Keratinocyte (primary cell): Measurements from ENCODE around the gene POLR1C. TPM values are rescaled to one million over a fixed set of nuclear protein-coding genes. Genes with fewer than 3 reads are reported as not detected.

Source experiments
- DNase-seq: peaks from one replicate; pipeline ENCODE4 v3.0.0-alpha.2; 2011; ENCODE audit warnings: low read depth, missing footprints, low spot score
- FAIRE-seq: peaks from 2 replicates; lab custom pipeline; 2011; peaks lifted over from hg19 to GRCh38; lab: Jason Lieb, UNC
- H2AFZ ChIP-seq: 2 replicates; pipeline ENCODE4 v1.6.0; 2012; ENCODE audit warnings: low read length, control low read depth, inconsistent platforms; ENCODE audit not compliant: control insufficient read depth
- H3K27ac ChIP-seq: 2 replicates; pipeline ENCODE4 v1.5.1; 2011; ENCODE audit warnings: low read length; ENCODE audit not compliant: control insufficient read depth, insufficient read depth
- H3K27me3 ChIP-seq: 3 replicates; pipeline ENCODE4 v1.6.0; 2011; ENCODE audit warnings: low read length; ENCODE audit not compliant: control insufficient read depth, insufficient read depth; ENCODE audit errors: extremely low read depth
- H3K36me3 ChIP-seq, 2 experiments: 2 replicates in 1 of 2; 3 replicates in 1 of 2; pipeline ENCODE4 v1.5.1; 2011; ENCODE audit warnings: low read length in 2 of 2, mild to moderate bottlenecking in 1 of 2; ENCODE audit not compliant: control insufficient read depth in 2 of 2, insufficient read depth in 2 of 2; ENCODE audit errors: extremely low read depth in 1 of 2
- H3K4me1 ChIP-seq: 3 replicates; pipeline ENCODE4 v1.5.1; 2011; ENCODE audit warnings: low read length; ENCODE audit not compliant: control insufficient read depth, insufficient read depth; ENCODE audit errors: extremely low read depth
- H3K4me2 ChIP-seq: 3 replicates; pipeline ENCODE4 v1.6.0; 2011; ENCODE audit warnings: low read depth, low read length; ENCODE audit not compliant: control insufficient read depth, insufficient read depth; ENCODE audit errors: extremely low read depth
- H3K4me3 ChIP-seq, 3 experiments: fragments of 200-600 bp in 1 of 3; sonication (generic) in 1 of 3; 2 replicates in 2 of 3; 3 replicates in 1 of 3; pipeline ENCODE4 v1.5.1; 2011 to 2016; ENCODE audit warnings: low read length in 3 of 3, mild to moderate bottlenecking in 3 of 3, control low read depth in 2 of 3, inconsistent platforms in 1 of 3, low read depth in 1 of 3, mixed read lengths in 1 of 3, mixed run types in 1 of 3, moderate library complexity in 1 of 3; ENCODE audit not compliant: control insufficient read depth in 2 of 3, insufficient read depth in 2 of 3; ENCODE audit errors: extremely low read depth in 1 of 3
- H3K79me2 ChIP-seq: 2 replicates; pipeline ENCODE4 v1.6.0; 2012; ENCODE audit warnings: low read length; ENCODE audit not compliant: control insufficient read depth, insufficient read depth
- H3K9ac ChIP-seq: 3 replicates; pipeline ENCODE4 v1.6.0; 2011; ENCODE audit warnings: low read length; ENCODE audit not compliant: control insufficient read depth, insufficient read depth; ENCODE audit errors: extremely low read depth
- H3K9me1 ChIP-seq: 3 replicates; pipeline ENCODE4 v1.6.0; 2011; ENCODE audit warnings: low read length; ENCODE audit not compliant: control insufficient read depth, insufficient read depth; ENCODE audit errors: extremely low read depth
- H3K9me3 ChIP-seq: 2 replicates; pipeline ENCODE4 v1.5.1; 2012; ENCODE audit warnings: low read depth, low read length; ENCODE audit not compliant: control insufficient read depth
- H4K20me1 ChIP-seq: 3 replicates; pipeline ENCODE4 v1.6.0; 2011; ENCODE audit warnings: low read length; ENCODE audit not compliant: control insufficient read depth, insufficient read depth; ENCODE audit errors: extremely low read depth
- CTCF ChIP-seq, 3 experiments: IDR thresholded peaks in 1 of 3; conservative IDR thresholded peaks in 1 of 3; optimal IDR thresholded peaks in 1 of 3; 2 replicates in 2 of 3; 3 replicates in 1 of 3; pipeline versions ENCODE3 to v1.5.1; 2011; ENCODE audit warnings: low read length in 3 of 3, mild to moderate bottlenecking in 3 of 3, moderate library complexity in 2 of 3, control low read depth in 1 of 3, inconsistent platforms in 1 of 3; ENCODE audit not compliant: insufficient read depth in 2 of 3; ENCODE audit errors: extremely low read depth in 1 of 3
- EZH2 ChIP-seq: IDR thresholded peaks from one replicate; pipeline ENCODE4 v1.6.1; 2012; ENCODE audit warnings: inconsistent platforms, mild to moderate bottlenecking, low read length, moderate library complexity
- dilution Hi-C: fragments of 300-500 bp; cut with MboI; formaldehyde crosslinking; loops from one replicate; pipeline ENCODE4 v1.7.0; 2020; ENCODE audit warnings: low sequenced_read_pairs; ENCODE audit not compliant: extremely low pct_ligation_motif_present
- polyA plus RNA-seq, 5 experiments: library from polyadenylated mRNA; depleted of rRNA in 3 of 5; stranded (reverse) in 3 of 5; stranded (forward) in 1 of 5; unstranded in 1 of 5; fragments of >200 nt; gene quantifications; 1 replicate in 1 of 5; 2 replicates in 3 of 5; 3 replicates in 1 of 5; pipeline versions ENCODE4 v1.2.1 to v1.2.3, GENCODE V29; 2011 to 2012; ENCODE audit warnings: missing spikeins in 2 of 5, low read depth in 1 of 5, low replicate concordance in 1 of 5

POLR1C gene
- polyA plus RNA-seq, 1 donor (not counting 4 experiments of a cell fraction or from before 2014, with no cell fraction given) = 121 TPM

- peak overlapping the region; percentile 92 for H3K27ac ChIP-seq
- H3K4me3 ChIP-seq = peak overlapping the region; percentile 75 to 89 (median 86)
- H3K79me2 ChIP-seq = peaks cover 60% of the 10 kb centered on the region
- H3K9ac ChIP-seq = peak overlapping the region; percentile 97
- H3K4me2 ChIP-seq = peak overlapping the region; percentile 98
- peak overlapping the region; percentile 75 for H2AFZ ChIP-seq
- H3K4me1 ChIP-seq = peaks cover 28% of the 10 kb centered on the region
- no peaks in the 10 kb centered on the region for H3K27me3 ChIP-seq
- DNase-seq (no peak), FAIRE-seq (no peak)
- dilution Hi-C loops = no loop called here
- peaks cover 8% of the 10 kb centered on the region for H3K9me1 ChIP-seq
- TF ChIP-seq EZH2 = no peak
- no peak for TF ChIP-seq CTCF (optimal IDR thresholded peaks at IDR 0.05 in 1 of 3, IDR thresholded peaks at IDR 0.05 in 1 of 3, conservative IDR thresholded peaks at IDR 0.05 in 1 of 3; ENCODE audit: extremely low read depth in 1 of 3, insufficient read depth in 2 of 3, low read length in 3 of 3)
- peaks cover 36 to 58% of the 10 kb centered on the region in 2 experiments for H3K36me3 ChIP-seq
- peaks cover 8% of the 10 kb centered on the region for H4K20me1 ChIP-seq
- no peaks in the 10 kb centered on the region for H3K9me3 ChIP-seq
Measured at GRCh38 chr6:43516367-43516696, 557 bp upstream of the POLR1C start.

DNA sequence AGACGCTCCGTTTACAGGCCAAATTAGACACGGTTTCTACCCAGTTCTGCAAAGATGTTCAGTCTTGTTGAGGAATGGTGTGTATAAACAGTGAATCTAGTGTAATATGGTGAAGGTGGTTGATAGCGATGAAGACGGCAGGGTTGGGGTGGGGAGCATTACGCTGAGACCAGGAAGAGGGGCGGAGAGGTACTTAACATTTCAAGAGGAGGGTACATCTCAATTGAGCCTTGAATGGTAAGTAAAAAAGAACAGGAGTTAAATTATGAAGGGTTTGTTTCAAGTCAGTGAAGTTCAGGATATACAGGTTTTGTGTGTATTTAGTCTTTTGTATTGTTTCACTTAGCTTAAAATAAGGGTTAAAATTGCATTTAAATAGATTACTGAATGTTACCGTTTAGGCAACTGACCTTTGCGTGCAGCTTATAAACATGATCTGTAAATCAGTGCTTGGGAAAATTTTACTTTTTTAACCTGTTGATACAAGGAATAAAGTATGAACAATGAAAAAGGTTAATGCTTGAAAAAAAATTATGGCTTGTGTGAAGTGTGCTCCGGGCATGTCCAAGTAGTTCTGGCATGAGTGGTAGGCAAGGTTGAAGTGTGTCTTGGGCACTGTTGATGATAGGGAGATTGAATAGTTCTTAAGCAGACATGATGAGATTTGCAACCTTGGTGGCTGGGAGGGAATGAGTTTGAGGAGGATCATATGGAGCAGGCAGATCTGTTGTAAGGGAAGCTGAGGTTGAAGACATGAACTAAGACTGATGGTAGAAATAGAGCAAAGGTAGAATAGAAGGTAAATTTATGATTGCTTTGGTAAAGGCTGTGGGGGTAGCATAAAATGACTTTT, 842 bp downstream of the POLR1C start:
- H3K27me3 ChIP-seq = no peaks in the 10 kb centered on the region
- H3K36me3 ChIP-seq = peaks cover 37 to 60% of the 10 kb centered on the region in 2 experiments
- TF ChIP-seq EZH2 = no peak
- no peak for TF ChIP-seq CTCF (optimal IDR thresholded peaks at IDR 0.05 in 1 of 3, IDR thresholded peaks at IDR 0.05 in 1 of 3, conservative IDR thresholded peaks at IDR 0.05 in 1 of 3; ENCODE audit: extremely low read depth in 1 of 3, insufficient read depth in 2 of 3, low read length in 3 of 3)
- DNase-seq = no peak
- peak overlapping the region; percentile 75 to 89 (median 86) for H3K4me3 ChIP-seq
- peaks cover 28% of the 10 kb centered on the region for H3K4me1 ChIP-seq
- no peaks in the 10 kb centered on the region for H3K9me3 ChIP-seq
- peak overlapping the region; percentile 97 for H3K9ac ChIP-seq
- peak overlapping the region; percentile 92 for H3K27ac ChIP-seq
- peaks cover 8% of the 10 kb centered on the region for H3K9me1 ChIP-seq
- H3K4me2 ChIP-seq = peak overlapping the region; percentile 96
- H2AFZ ChIP-seq = peak overlapping the region; percentile 82
- peaks cover 60% of the 10 kb centered on the region for H3K79me2 ChIP-seq
- FAIRE-seq = peak; percentile 34
- H4K20me1 ChIP-seq = peaks cover 10% of the 10 kb centered on the region
- dilution Hi-C loops = no loop called here
